Middle frontal gyrus (tissue), 1 donor: ENCODE results near the gene BORCS5.

ENCODE experiments used
- DNase-seq: peaks from one replicate; pipeline ENCODE4 v3.0.0-alpha.2; 2015; ENCODE audit warnings: low spot score; ENCODE audit errors: extremely low spot score

The BORCS5 gene

GRCh38 chr12:12511021-12511783 lies 154.3 kb downstream of the BORCS5 start:
- DNase-seq = no peak

GRCh38 chr12:12511895-12512711 lies 155.2 kb downstream of the BORCS5 start:
- no peak for DNase-seq

GRCh38 chr12:12513416-12514006 lies 156.6 kb downstream of the BORCS5 start:
- DNase-seq = no peak

GRCh38 chr12:12518464-12518845 lies 161.6 kb downstream of the BORCS5 start:
- no peak for DNase-seq

GRCh38 chr12:12518919-12519318 lies 162.0 kb downstream of the BORCS5 start:
- no peak for DNase-seq
